ENCODE results near the gene AMZ2.

The AMZ2 gene

DNA sequence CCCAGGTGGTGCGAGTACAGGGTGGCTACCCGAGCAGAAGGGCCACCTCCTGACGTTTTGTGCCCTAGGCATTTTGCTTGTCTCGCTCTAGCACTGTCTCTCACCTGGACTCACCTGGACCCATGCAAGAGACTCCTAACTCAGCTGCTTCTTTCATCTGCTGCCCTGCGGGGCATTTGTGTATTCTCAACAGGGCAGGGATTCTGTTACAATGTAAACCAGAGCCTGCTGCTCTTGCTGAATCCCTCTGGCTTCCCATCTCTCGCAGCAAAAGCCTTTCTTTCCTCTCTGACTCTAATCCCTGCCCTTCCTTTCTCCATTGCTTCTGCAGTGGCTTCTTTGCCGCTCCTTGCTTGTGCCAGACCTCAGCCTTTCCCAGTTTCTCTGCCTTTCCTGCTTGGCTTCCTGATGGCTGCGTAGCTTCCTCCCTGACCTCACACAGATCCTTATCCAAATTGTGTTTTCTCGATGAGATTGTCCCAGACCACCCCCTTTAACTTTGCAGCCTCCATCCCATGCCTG lies 53.7 kb downstream of the AMZ2 start:
- no peak for DNase-seq
- ChIA-PET POLR2A (no interaction called here), CTCF (no interaction called here)
- H3K36me3 ChIP-seq (ENCODE audit: control insufficient read depth in 4 of 4, insufficient read depth in 4 of 4, low read length in 3 of 4), result no peaks in the 10 kb centered on the region
- H3K9me3 ChIP-seq (ENCODE audit: control extremely low read depth in 1 of 5, control insufficient read depth in 4 of 5, insufficient read depth in 2 of 5, low read depth in 1 of 5, low read length in 4 of 5), result no peaks in the 10 kb centered on the region
- no peak overlapping the region for H3K4me3 ChIP-seq (ENCODE audit: control insufficient read depth in 1 of 7, extremely low read depth in 1 of 7, insufficient read depth in 4 of 7, low read depth in 2 of 7, low read length in 6 of 7)
- 98% methylated on average over 8 of the region's 9 CpGs for WGBS (ENCODE audit: insufficient coverage)
- H3K4me1 ChIP-seq (ENCODE audit: control extremely low read depth in 1 of 4, control insufficient read depth in 4 of 4, insufficient read depth in 4 of 4, low read length in 3 of 4), result peaks cover 0 to 8% (median 0%) of the 10 kb centered on the region in 4 experiments
- peaks cover 0 to 7% (median 4%) of the 10 kb centered on the region in 5 experiments for H3K27me3 ChIP-seq (replicated peaks in 2 of 5; ENCODE audit: control insufficient read depth in 4 of 5, insufficient read depth in 5 of 5, low read length in 4 of 5)
- no peak overlapping the region for H3K27ac ChIP-seq (ENCODE audit: insufficient read depth in 1 of 2, low read depth in 1 of 2, low read length in 2 of 2, poor library complexity in 1 of 2, severe bottlenecking in 2 of 2)

DNA sequence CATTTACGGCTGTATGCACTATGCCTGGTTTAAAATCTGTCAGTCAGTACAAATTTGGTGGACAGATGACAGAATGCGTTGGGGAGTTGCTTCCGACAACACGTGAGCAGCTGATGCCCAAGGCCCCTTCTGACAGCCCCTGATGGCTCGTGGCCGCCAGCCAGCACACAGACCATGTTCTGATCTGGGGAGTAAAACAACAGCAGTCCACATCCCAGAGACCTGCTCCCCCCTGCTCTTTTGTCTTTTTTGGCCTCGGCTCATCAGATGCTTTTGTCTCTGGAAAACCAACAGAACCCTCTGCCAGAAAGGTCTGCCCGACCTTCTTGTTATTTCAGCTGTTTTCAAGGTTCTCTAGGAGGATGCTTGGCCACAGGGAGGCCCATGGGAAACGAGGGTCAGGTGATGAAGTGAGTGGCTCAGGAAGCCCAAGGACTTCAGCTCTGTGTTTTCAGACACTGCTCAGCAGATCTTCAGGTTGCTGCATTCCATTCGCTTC lies 54.3 kb downstream of the AMZ2 start:
- WGBS (ENCODE audit: insufficient coverage), result 83% methylated on average over 9 of the region's 10 CpGs
- H3K4me1 ChIP-seq (ENCODE audit: control extremely low read depth in 1 of 4, control insufficient read depth in 4 of 4, insufficient read depth in 4 of 4, low read length in 3 of 4), result peaks cover 0 to 3% (median 0%) of the 10 kb centered on the region in 4 experiments

DNA sequence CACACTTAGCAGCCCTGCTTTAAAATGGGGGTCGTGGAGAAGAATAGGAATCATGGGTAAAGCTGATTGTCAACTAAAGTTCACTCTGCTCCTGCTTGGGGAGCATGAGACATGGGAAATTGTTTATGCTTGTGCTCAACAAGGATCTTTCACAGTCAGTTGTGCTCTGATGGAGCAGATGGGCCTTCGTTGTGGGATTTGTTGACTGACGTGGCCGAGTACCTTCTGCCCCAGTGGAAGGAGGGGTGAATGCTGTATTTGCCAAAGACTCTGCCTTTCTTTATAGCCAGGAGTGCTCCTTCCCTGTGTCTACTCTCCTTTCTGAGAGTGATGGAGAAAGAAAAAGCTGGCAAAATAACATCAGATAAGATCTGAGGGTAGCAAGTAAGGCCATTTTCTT lies 54.8 kb downstream of the AMZ2 start:
- no peaks in the 10 kb centered on the region for H3K9me3 ChIP-seq (ENCODE audit: control extremely low read depth in 1 of 5, control insufficient read depth in 4 of 5, insufficient read depth in 2 of 5, low read depth in 1 of 5, low read length in 4 of 5)
- CTCF ChIA-PET, result no interaction called here
- WGBS (ENCODE audit: insufficient coverage), result 100% methylated on average over 1 of the region's 4 CpGs
- no peak for DNase-seq
- H3K4me3 ChIP-seq (ENCODE audit: control insufficient read depth in 1 of 7, extremely low read depth in 1 of 7, insufficient read depth in 4 of 7, low read depth in 2 of 7, low read length in 6 of 7), result no peak overlapping the region
- H3K27ac ChIP-seq (ENCODE audit: insufficient read depth in 1 of 2, low read depth in 1 of 2, low read length in 2 of 2, poor library complexity in 1 of 2, severe bottlenecking in 2 of 2), result no peak overlapping the region
- POLR2A ChIA-PET, result interaction anchor here (0.9 kb wide), 1 partner anchor 126 kb away, joined by 3 read pairs; no protein-coding TSS in a partner anchor
- H3K36me3 ChIP-seq (ENCODE audit: control insufficient read depth in 4 of 4, insufficient read depth in 4 of 4, low read length in 3 of 4), result no peaks in the 10 kb centered on the region
- no peaks in the 10 kb centered on the region for H3K4me1 ChIP-seq (ENCODE audit: control extremely low read depth in 1 of 4, control insufficient read depth in 4 of 4, insufficient read depth in 4 of 4, low read length in 3 of 4)
- peaks cover 0 to 7% (median 4%) of the 10 kb centered on the region in 5 experiments for H3K27me3 ChIP-seq (replicated peaks in 2 of 5; ENCODE audit: control insufficient read depth in 4 of 5, insufficient read depth in 5 of 5, low read length in 4 of 5)

More for the DNA sequence above, 54.3 kb downstream of the AMZ2 start:
- H3K9me3 ChIP-seq (ENCODE audit: control extremely low read depth in 1 of 5, control insufficient read depth in 4 of 5, insufficient read depth in 2 of 5, low read depth in 1 of 5, low read length in 4 of 5), result no peaks in the 10 kb centered on the region
- no peaks in the 10 kb centered on the region for H3K36me3 ChIP-seq (ENCODE audit: control insufficient read depth in 4 of 4, insufficient read depth in 4 of 4, low read length in 3 of 4)
- no peak for DNase-seq
- CTCF ChIA-PET, result no interaction called here
- POLR2A ChIA-PET, result no interaction called here
- peaks cover 0 to 7% (median 4%) of the 10 kb centered on the region in 5 experiments for H3K27me3 ChIP-seq (replicated peaks in 2 of 5; ENCODE audit: control insufficient read depth in 4 of 5, insufficient read depth in 5 of 5, low read length in 4 of 5)
- no peak overlapping the region for H3K27ac ChIP-seq (ENCODE audit: insufficient read depth in 1 of 2, low read depth in 1 of 2, low read length in 2 of 2, poor library complexity in 1 of 2, severe bottlenecking in 2 of 2)
- no peak overlapping the region for H3K4me3 ChIP-seq (ENCODE audit: control insufficient read depth in 1 of 7, extremely low read depth in 1 of 7, insufficient read depth in 4 of 7, low read depth in 2 of 7, low read length in 6 of 7)

DNA sequence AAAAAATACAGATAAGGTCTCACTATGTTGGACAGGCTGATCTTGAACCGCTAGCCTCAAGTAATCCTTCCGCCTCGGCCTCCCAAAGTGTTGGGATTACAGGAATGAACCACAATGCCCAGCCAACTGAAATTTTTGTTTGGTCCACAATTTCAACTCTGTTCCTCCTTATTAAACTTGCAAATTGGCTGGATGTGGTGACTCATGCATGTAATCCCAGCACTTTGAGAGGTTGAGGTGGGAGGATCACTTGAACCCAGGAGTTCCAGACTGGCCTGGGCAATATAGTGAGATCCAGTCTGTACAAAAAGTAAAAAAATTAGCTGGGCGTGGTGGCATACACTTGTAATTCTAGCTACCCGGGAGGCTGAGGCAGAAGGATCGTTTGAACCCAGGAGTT lies 56.9 kb downstream of the AMZ2 start:
- no peaks in the 10 kb centered on the region for H3K9me3 ChIP-seq (ENCODE audit: control extremely low read depth in 1 of 5, control insufficient read depth in 4 of 5, insufficient read depth in 2 of 5, low read depth in 1 of 5, low read length in 4 of 5)
- POLR2A ChIA-PET, result no interaction called here
- H3K27ac ChIP-seq (ENCODE audit: insufficient read depth in 1 of 2, low read depth in 1 of 2, low read length in 2 of 2, poor library complexity in 1 of 2, severe bottlenecking in 2 of 2), result no peak overlapping the region
- no peak for DNase-seq
- CTCF ChIA-PET, result no interaction called here
- peaks cover 0 to 7% (median 4%) of the 10 kb centered on the region in 5 experiments for H3K27me3 ChIP-seq (replicated peaks in 2 of 5; ENCODE audit: control insufficient read depth in 4 of 5, insufficient read depth in 5 of 5, low read length in 4 of 5)
- H3K4me1 ChIP-seq (ENCODE audit: control extremely low read depth in 1 of 4, control insufficient read depth in 4 of 4, insufficient read depth in 4 of 4, low read length in 3 of 4), result no peaks in the 10 kb centered on the region
- 98% methylated on average over 4 of the region's 6 CpGs for WGBS (ENCODE audit: insufficient coverage)
- H3K4me3 ChIP-seq (ENCODE audit: control insufficient read depth in 1 of 7, extremely low read depth in 1 of 7, insufficient read depth in 4 of 7, low read depth in 2 of 7, low read length in 6 of 7), result no peak overlapping the region
- no peaks in the 10 kb centered on the region for H3K36me3 ChIP-seq (ENCODE audit: control insufficient read depth in 4 of 4, insufficient read depth in 4 of 4, low read length in 3 of 4)

DNA sequence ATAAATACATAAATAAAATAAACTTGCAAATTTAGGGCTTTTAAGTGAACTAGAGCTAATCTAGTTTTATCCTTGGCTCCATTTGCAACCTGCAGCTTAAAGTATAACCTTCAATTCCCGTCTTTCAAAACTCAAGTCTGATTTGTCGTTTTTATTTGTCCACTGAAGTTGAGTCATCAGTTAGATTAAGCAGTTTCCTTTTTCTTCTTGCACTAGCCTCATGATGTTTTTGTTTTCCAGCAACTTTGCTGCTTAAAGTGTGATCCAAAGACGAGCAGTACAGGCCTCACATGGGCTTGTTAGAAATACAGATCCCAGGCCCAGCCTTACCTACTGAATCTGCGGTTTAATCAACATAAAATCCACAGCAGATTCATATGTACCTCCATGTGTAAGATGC lies 57.3 kb downstream of the AMZ2 start:
- H3K4me1 ChIP-seq (ENCODE audit: control extremely low read depth in 1 of 4, control insufficient read depth in 4 of 4, insufficient read depth in 4 of 4, low read length in 3 of 4), result no peaks in the 10 kb centered on the region
- H3K36me3 ChIP-seq (ENCODE audit: control insufficient read depth in 4 of 4, insufficient read depth in 4 of 4, low read length in 3 of 4), result no peaks in the 10 kb centered on the region
- no peak overlapping the region for H3K4me3 ChIP-seq (ENCODE audit: control insufficient read depth in 1 of 7, extremely low read depth in 1 of 7, insufficient read depth in 4 of 7, low read depth in 2 of 7, low read length in 6 of 7)
- H3K27me3 ChIP-seq (replicated peaks in 2 of 5; ENCODE audit: control insufficient read depth in 4 of 5, insufficient read depth in 5 of 5, low read length in 4 of 5), result peaks cover 0 to 7% (median under 1%) of the 10 kb centered on the region in 5 experiments
- no peaks in the 10 kb centered on the region for H3K9me3 ChIP-seq (ENCODE audit: control extremely low read depth in 1 of 5, control insufficient read depth in 4 of 5, insufficient read depth in 2 of 5, low read depth in 1 of 5, low read length in 4 of 5)
- CTCF ChIA-PET, result no interaction called here
- WGBS (ENCODE audit: insufficient coverage), result 97% methylated on average over 3 of the region's 4 CpGs
- no peak for DNase-seq
- POLR2A ChIA-PET, result no interaction called here
- H3K27ac ChIP-seq (ENCODE audit: insufficient read depth in 1 of 2, low read depth in 1 of 2, low read length in 2 of 2, poor library complexity in 1 of 2, severe bottlenecking in 2 of 2), result no peak overlapping the region

All from common myeloid progenitor, CD34-positive (primary cell).